ENCODE results near the gene FBXO31.
"Not testable (repeated sequence)": the region's sequence is repeated elsewhere in the genome, so short reads cannot be mapped to it uniquely, and the experiment has no call there.

Gene FBXO31

GRCh38 chr16:87387942-87388817, 4.6 kb upstream of the FBXO31 start:
- DNase-seq (ENCODE audit: low read depth in 1 of 2, low spot score in 1 of 2), result peak; percentile 52 to 89

- not testable (repeated sequence) for DNase-seq (ENCODE audit: low read depth in 1 of 2, low spot score in 1 of 2)
These were observed 1.2 kb upstream of the FBXO31 start for GRCh38 chr16:87384875-87385167.

- DNase-seq (ENCODE audit: low read depth in 1 of 2, low spot score in 1 of 2), result no peak
These were observed 742 bp upstream of the FBXO31 start for GRCh38 chr16:87384162-87384874.

- no peak for DNase-seq (ENCODE audit: low read depth in 1 of 2, low spot score in 1 of 2)
These were observed 1.4 kb downstream of the FBXO31 start for GRCh38 chr16:87382023-87382785.

GRCh38 chr16:87380881-87381280, 2.7 kb downstream of the FBXO31 start:
- DNase-seq (ENCODE audit: low read depth in 1 of 2, low spot score in 1 of 2), result no peak

- no peak for DNase-seq (ENCODE audit: low read depth in 1 of 2, low spot score in 1 of 2)
These were observed 3.2 kb downstream of the FBXO31 start for GRCh38 chr16:87380403-87380802.

- not testable (repeated sequence) for DNase-seq (ENCODE audit: low read depth in 1 of 2, low spot score in 1 of 2)
These were observed 4.2 kb downstream of the FBXO31 start for GRCh38 chr16:87379312-87379752.

- no peak for DNase-seq (ENCODE audit: low read depth in 1 of 2, low spot score in 1 of 2)
These were observed 6.9 kb downstream of the FBXO31 start for GRCh38 chr16:87376660-87377059.

- DNase-seq (ENCODE audit: low read depth in 1 of 2, low spot score in 1 of 2), result no peak
These were observed 8.0 kb downstream of the FBXO31 start for GRCh38 chr16:87375426-87376135.

- DNase-seq (ENCODE audit: low read depth in 1 of 2, low spot score in 1 of 2), result no peak
These were observed 9.3 kb downstream of the FBXO31 start for GRCh38 chr16:87374313-87374712.

- DNase-seq (ENCODE audit: low read depth in 1 of 2, low spot score in 1 of 2), result no peak
These were observed 11.3 kb downstream of the FBXO31 start for GRCh38 chr16:87372305-87372704.

GRCh38 chr16:87371261-87371866, 12.2 kb downstream of the FBXO31 start:
- DNase-seq (ENCODE audit: low read depth in 1 of 2, low spot score in 1 of 2), result no peak

- DNase-seq (ENCODE audit: low read depth in 1 of 2, low spot score in 1 of 2), result no peak
These were observed 13.5 kb downstream of the FBXO31 start for GRCh38 chr16:87369796-87370719.

GRCh38 chr16:87369117-87369765, 14.3 kb downstream of the FBXO31 start:
- DNase-seq (ENCODE audit: low read depth in 1 of 2, low spot score in 1 of 2), result no peak

- DNase-seq (ENCODE audit: low read depth in 1 of 2, low spot score in 1 of 2), result no peak
These were observed 15.4 kb downstream of the FBXO31 start for GRCh38 chr16:87368029-87368770.

GRCh38 chr16:87367529-87367928, 16.0 kb downstream of the FBXO31 start:
- no peak for DNase-seq (ENCODE audit: low read depth in 1 of 2, low spot score in 1 of 2)

GRCh38 chr16:87366930-87367329, 16.6 kb downstream of the FBXO31 start:
- DNase-seq (ENCODE audit: low read depth in 1 of 2, low spot score in 1 of 2), result no peak

GRCh38 chr16:87366288-87366687, 17.3 kb downstream of the FBXO31 start:
- no peak for DNase-seq (ENCODE audit: low read depth in 1 of 2, low spot score in 1 of 2)

Data from activated CD4-positive, alpha-beta T cell treated with anti-CD3 and anti-CD28 coated beads, Interleukin-2, amount 50 U/mL, for 24 hours (primary cell).